HG03439 (cell line): ENCODE data around the gene DPYSL4.

Experiments used
- ATAC-seq: cut with Tn5 transposase; IDR thresholded peaks from one replicate; pipeline ENCODE4 v1.9.1; 2021; ENCODE audit warnings: mild to moderate bottlenecking, moderate library complexity; ENCODE audit not compliant: unreplicated experiment

The DPYSL4 gene

GRCh38 chr10:132176623-132177500 lies 9.9 kb upstream of the DPYSL4 start:
- no peak for ATAC-seq

- ATAC-seq: no peak
These were observed 8.7 kb upstream of the DPYSL4 start for GRCh38 chr10:132178046-132178445.

GRCh38 chr10:132178672-132179545 lies 7.8 kb upstream of the DPYSL4 start:
- ATAC-seq: no peak

- ATAC-seq: no peak
These were observed 7.0 kb upstream of the DPYSL4 start for GRCh38 chr10:132179551-132180392.

GRCh38 chr10:132180736-132181135 lies 6.0 kb upstream of the DPYSL4 start:
- no peak for ATAC-seq

GRCh38 chr10:132181691-132182425 lies 4.9 kb upstream of the DPYSL4 start:
- ATAC-seq: no peak

- no peak for ATAC-seq
These were observed 4.2 kb upstream of the DPYSL4 start for GRCh38 chr10:132182591-132182990.

- no peak for ATAC-seq
These were observed 3.7 kb upstream of the DPYSL4 start for GRCh38 chr10:132183046-132183445.

- no peak for ATAC-seq
These were observed 1.7 kb upstream of the DPYSL4 start for GRCh38 chr10:132184816-132185593.

- no peak for ATAC-seq
These were observed 904 bp upstream of the DPYSL4 start for GRCh38 chr10:132185601-132186487.

GRCh38 chr10:132187430-132188138 lies 836 bp downstream of the DPYSL4 start:
- no peak for ATAC-seq

GRCh38 chr10:132188331-132188730 lies 1.6 kb downstream of the DPYSL4 start:
- ATAC-seq: no peak

- ATAC-seq: no peak
These were observed 2.3 kb downstream of the DPYSL4 start for GRCh38 chr10:132189016-132189415.

- ATAC-seq: no peak
These were observed 3.2 kb downstream of the DPYSL4 start for GRCh38 chr10:132189810-132190422.

- no peak for ATAC-seq
These were observed 5.6 kb downstream of the DPYSL4 start for GRCh38 chr10:132192076-132192975.

GRCh38 chr10:132192991-132193665 lies 6.4 kb downstream of the DPYSL4 start:
- no peak for ATAC-seq
